ENCODE data around the gene CDPF1. TPM values are rescaled to one million over a fixed set of nuclear protein-coding genes. Genes with fewer than 3 reads are reported as not detected.

Gene CDPF1
- total and polyA plus RNA-seq, 2 of the 13 experiments (the other 11 are each of a cell fraction or from before 2014, with no cell fraction given): 5.2 to 8.1 TPM

DNA sequence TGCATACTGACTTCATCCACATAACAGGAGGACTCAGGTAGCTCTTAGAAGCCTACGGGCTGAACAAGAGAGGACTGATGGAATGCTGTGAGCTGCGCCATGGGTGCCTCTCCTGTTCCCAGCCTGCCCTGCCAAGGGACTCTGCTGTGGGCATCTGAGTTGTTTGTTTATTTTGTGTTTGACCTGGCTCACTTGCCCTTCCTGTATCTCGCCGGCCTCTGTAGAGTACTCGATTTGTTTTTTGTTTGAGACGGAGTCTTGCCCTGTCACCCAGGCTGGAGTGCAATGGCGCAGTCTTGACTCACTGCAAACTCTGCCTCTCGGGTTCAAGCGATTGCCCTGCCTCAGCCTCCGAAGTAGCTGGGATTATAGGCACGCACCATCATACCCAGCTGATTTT, 19.5 kb upstream of the CDPF1 start (continued):
- TF ChIP-seq ZBTB4 (CRISPR knock-in tag; IDR thresholded peaks at IDR 0.05; ENCODE audit: borderline replicate concordance) (0 out of 2 replicates have a peak, but pooled peaks have one; percentile 53), HDAC1 (CRISPR knock-in tag; IDR thresholded peaks at IDR 0.05) (peak; percentile 40; the same call in 1 of the 2 replicates), ZNF543 (CRISPR knock-in tag; IDR thresholded peaks at IDR 0.05) (0 out of 2 replicates have a peak, but pooled peaks have one; percentile 34), THAP9 (CRISPR knock-in tag; IDR thresholded peaks at IDR 0.05; ENCODE audit: borderline replicate concordance) (peak; percentile 32; the same call in 1 of the 2 replicates), HNRNPL (IDR thresholded peaks at IDR 0.05; ENCODE audit: low read depth, low read length) (0 out of 2 replicates have a peak, but pooled peaks have one; percentile 29), TBX2 (CRISPR knock-in tag; IDR thresholded peaks at IDR 0.05; ENCODE audit: borderline replicate concordance) (peak; percentile 43; the same call in 1 of the 2 replicates), PAX8 (CRISPR knock-in tag; IDR thresholded peaks at IDR 0.05; ENCODE audit: borderline replicate concordance) (0 out of 2 replicates have a peak, but pooled peaks have one; percentile 30)
- TF ChIP-seq, protein P1, sequence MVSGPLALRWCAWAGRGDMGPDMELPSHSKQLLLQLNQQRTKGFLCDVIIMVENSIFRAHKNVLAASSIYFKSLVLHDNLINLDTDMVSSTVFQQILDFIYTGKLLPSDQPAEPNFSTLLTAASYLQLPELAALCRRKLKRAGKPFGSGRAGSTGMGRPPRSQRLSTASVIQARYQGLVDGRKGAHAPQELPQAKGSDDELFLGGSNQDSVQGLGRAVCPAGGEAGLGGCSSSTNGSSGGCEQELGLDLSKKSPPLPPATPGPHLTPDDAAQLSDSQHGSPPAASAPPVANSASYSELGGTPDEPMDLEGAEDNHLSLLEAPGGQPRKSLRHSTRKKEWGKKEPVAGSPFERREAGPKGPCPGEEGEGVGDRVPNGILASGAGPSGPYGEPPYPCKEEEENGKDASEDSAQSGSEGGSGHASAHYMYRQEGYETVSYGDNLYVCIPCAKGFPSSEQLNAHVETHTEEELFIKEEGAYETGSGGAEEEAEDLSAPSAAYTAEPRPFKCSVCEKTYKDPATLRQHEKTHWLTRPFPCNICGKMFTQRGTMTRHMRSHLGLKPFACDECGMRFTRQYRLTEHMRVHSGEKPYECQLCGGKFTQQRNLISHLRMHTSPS (CRISPR knock-in tag; IDR thresholded peaks at IDR 0.05; ENCODE audit: low read depth): peak; percentile 70

All from HepG2 (cell line).